Right lobe of liver (tissue), 6 donors: ENCODE data around the gene LCNL1. TPM values are rescaled to one million over a fixed set of nuclear protein-coding genes. Genes with fewer than 3 reads are reported as not detected.

Experiments
- ATAC-seq, 4 donors: fragments of 200-7000 bp; cut with Tn5 transposase; one replicate each; pipeline ENCODE4 v1.9.1; 2020; ENCODE audit warnings: mild to moderate bottlenecking in 4 of 4, moderate library complexity in 4 of 4
- DNase-seq, 3 donors: peaks; one replicate each; pipeline ENCODE4 v3.0.0-alpha.2; 2020
- H3K27ac ChIP-seq, 3 donors: fragments of 200-600 bp; one replicate each; pipeline ENCODE4 v1.8.0; 2022
- H3K27me3 ChIP-seq, 2 donors: fragments of 200-600 bp; one replicate each; pipeline ENCODE4 v1.8.0; 2022
- H3K36me3 ChIP-seq, 4 donors: fragments of 200-600 bp; sonication (generic) in 1 of 4; one replicate each; pipeline versions ENCODE4 v1.5.1 to v1.8.0; 2017 to 2022; ENCODE audit warnings: control low read depth in 1 of 4
- H3K4me1 ChIP-seq, 4 donors: fragments of 200-600 bp; sonication (generic) in 1 of 4; one replicate each; pipeline versions ENCODE4 v1.5.1 to v1.8.0; 2017 to 2022; ENCODE audit warnings: control low read depth in 1 of 4
- H3K4me3 ChIP-seq, 3 donors: fragments of 200-600 bp; one replicate each; pipeline ENCODE4 v1.8.0; 2022
- H3K9me3 ChIP-seq, 4 donors: fragments of 200-600 bp; sonication (generic) in 1 of 4; one replicate each; pipeline versions ENCODE4 v1.5.1 to v1.8.0; 2017 to 2022; ENCODE audit warnings: control low read depth in 1 of 4
- POLR2A ChIP-seq: fragments of 450-650 bp; IDR thresholded peaks from one replicate; pipeline ENCODE4 v1.6.1; 2017; ENCODE audit warnings: antibody characterized with exemption, mild to moderate bottlenecking
- WGBS: methylation state at CpG from one replicate; pipeline ENCODE4 v1.1.6; 2018; ENCODE audit warnings: low coverage, low lambda C conversion rate; ENCODE audit not compliant: insufficient coverage; ENCODE audit errors: missing lambda C conversion rate; 5-methylcytosine and 5-hydroxymethylcytosine counted together
- intact Hi-C, 2 donors: fragments of 100-400 bp; cut with DNase I; formaldehyde crosslinking; loops; one replicate each; pipeline versions ENCODE4 v1.11.2 to v1.14.1; 2022
- total RNA-seq, 6 experiments: library from RNA; depleted of rRNA in 2 of 6; stranded (reverse); fragments of >200 nt in 2 of 6; fragmentation: NEBNext Ultra II Directional in 3 of 6; extraction: Animal tissue kit (Norgen Biotek cat#: 25700) in 3 of 6; gene quantifications; one replicate each; pipeline versions ENCODE4 v1.1.0 to v1.2.4, GENCODE V29; 2016 to 2023
- TF ChIP-seq, protein P1 (sequence below), 4 donors: fragments of 200-600 bp in 3 of 4; fragments of 450-650 bp in 1 of 4; IDR thresholded peaks; one replicate each; pipeline versions ENCODE4 v1.5.1 to v1.8.0; 2016 to 2022; ENCODE audit warnings: antibody characterized with exemption in 4 of 4, mild to moderate bottlenecking in 2 of 4
- donor health status: DM: no; HTN: yes; CAD: no.
- donor health status: DM: no; HTN: no; CAD: no.
- donor health status: DM: no; HTN: no; CAD: no.
- donor health status: DM: no; HTN: yes; CAD: no.
- donor health status: DM: no; HTN: yes; CAD: no.

Gene LCNL1
- total RNA-seq, 6 experiments from 2014 or later = not detected

DNA sequence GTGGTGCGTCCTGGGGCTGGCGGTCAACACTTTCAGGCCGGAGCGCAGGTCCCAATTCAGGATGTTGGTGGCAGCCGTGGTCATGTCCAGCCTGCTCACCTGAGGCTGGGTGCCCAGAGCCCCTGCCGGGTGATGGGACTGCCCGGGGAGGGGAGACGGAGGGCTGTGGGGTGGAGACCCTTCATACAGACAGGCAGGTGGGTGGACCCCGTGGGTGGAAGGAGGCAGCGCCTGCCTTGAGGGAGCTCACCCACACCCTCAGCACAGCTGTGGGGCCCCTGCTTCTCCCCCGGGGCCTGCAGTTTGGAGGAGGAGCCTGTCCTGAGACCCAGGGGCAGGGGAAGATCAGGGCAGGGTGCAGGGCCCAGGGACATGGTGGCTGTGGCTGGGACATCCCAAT, 12.4 kb upstream of the LCNL1 start:
- H3K27me3 ChIP-seq = no peaks in the 10 kb centered on the region
- H3K36me3 ChIP-seq = no peaks in the 10 kb centered on the region
- H3K4me1 ChIP-seq = no peaks in the 10 kb centered on the region
- ATAC-seq = no peak
- no peak overlapping the region for H3K27ac ChIP-seq
- DNase-seq = no peak
- WGBS = no CpG with 5 or more reads among the region's 11 CpGs
- H3K4me3 ChIP-seq = no peak overlapping the region
- TF ChIP-seq, protein P1, sequence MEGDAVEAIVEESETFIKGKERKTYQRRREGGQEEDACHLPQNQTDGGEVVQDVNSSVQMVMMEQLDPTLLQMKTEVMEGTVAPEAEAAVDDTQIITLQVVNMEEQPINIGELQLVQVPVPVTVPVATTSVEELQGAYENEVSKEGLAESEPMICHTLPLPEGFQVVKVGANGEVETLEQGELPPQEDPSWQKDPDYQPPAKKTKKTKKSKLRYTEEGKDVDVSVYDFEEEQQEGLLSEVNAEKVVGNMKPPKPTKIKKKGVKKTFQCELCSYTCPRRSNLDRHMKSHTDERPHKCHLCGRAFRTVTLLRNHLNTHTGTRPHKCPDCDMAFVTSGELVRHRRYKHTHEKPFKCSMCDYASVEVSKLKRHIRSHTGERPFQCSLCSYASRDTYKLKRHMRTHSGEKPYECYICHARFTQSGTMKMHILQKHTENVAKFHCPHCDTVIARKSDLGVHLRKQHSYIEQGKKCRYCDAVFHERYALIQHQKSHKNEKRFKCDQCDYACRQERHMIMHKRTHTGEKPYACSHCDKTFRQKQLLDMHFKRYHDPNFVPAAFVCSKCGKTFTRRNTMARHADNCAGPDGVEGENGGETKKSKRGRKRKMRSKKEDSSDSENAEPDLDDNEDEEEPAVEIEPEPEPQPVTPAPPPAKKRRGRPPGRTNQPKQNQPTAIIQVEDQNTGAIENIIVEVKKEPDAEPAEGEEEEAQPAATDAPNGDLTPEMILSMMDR (IDR thresholded peaks at IDR 0.05) = no peak
- TF ChIP-seq POLR2A = no peak
- intact Hi-C loops = no loop called here
- H3K9me3 ChIP-seq = no peaks in the 10 kb centered on the region

DNA sequence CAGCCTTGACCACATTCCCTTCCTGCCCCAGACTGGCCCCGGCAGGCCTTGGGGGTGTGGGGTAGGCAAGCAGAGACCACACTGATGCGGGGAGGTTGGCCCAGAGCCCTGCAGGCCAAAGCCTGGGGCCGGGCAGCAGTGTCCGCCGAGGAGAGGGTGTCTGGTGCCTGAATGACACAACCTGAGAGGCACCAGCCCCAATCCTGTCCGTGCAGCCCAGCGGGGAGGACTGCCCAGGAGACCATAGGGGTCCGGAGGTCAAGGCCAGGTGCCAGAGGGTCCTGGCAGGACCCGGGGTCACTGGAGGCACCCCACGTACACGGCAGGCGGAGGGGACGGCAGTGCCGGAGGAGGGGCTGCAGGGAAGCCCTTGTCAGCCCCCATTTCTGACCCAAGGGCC, 11.0 kb upstream of the LCNL1 start:
- intact Hi-C loops = no loop called here
- no peak for ATAC-seq
- 69% methylated on average over 6 of the region's 14 CpGs for WGBS
- H3K36me3 ChIP-seq = no peaks in the 10 kb centered on the region
- H3K27ac ChIP-seq = no peak overlapping the region
- DNase-seq = no peak
- no peaks in the 10 kb centered on the region for H3K27me3 ChIP-seq
- no peaks in the 10 kb centered on the region for H3K9me3 ChIP-seq
- H3K4me3 ChIP-seq = no peak overlapping the region
- H3K4me1 ChIP-seq = no peaks in the 10 kb centered on the region
- TF ChIP-seq, protein P1 (IDR thresholded peaks at IDR 0.05) = no peak
- no peak for TF ChIP-seq POLR2A

DNA sequence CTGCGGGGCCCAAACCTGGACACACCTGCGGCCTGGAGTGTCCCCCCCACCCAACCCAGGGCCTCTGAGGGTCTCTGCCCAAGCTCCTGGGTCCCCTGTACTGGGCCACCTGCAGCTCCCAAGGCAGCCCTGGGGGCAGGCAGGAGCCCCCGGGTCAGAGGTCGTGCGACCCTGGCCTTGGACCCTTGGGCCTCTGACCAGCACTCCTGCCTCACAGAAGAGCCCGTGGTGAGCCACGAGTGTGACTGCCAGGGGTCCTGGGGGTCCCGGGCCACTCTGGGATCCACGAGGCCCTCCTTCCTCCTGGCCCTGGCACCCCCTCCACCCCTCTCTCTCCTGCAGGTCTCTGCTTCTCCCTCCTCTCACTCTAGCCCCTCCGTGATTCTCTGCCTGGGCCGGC, 10.5 kb upstream of the LCNL1 start:
- Histone ChIP-seq H3K4me1 (no peaks in the 10 kb centered on the region), H3K36me3 (no peaks in the 10 kb centered on the region), H3K9me3 (no peaks in the 10 kb centered on the region), H3K27me3 (no peaks in the 10 kb centered on the region), H3K4me3 (no peak overlapping the region), H3K27ac (no peak overlapping the region)
- no peak for ATAC-seq
- TF ChIP-seq, protein P1 (IDR thresholded peaks at IDR 0.05) = no peak
- TF ChIP-seq POLR2A = no peak
- WGBS = 100% methylated on average over 2 of the region's 11 CpGs
- no peak for DNase-seq
- intact Hi-C loops = no loop called here

DNA sequence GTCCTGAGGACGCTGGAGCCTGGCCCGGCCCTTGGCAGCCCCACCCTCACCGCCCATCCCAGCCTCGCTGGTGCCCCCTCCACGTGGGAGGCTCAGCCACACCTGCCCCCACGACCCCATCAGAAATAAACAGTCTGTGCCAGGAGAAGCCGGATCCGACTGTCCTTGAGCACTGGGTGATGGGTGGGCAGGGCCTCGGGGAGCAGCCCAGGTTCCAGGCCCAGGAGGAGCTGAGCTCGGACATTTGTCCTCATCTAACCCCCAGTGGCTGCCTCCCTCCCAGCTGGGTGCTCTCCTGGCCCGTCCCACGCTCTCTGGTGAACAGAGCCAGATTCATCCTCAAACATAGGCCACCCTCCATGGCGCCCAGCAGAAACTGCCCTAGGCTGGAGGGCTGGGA, 10.1 kb upstream of the LCNL1 start:
- intact Hi-C loops = no loop called here
- DNase-seq = no peak
- H3K9me3 ChIP-seq = no peaks in the 10 kb centered on the region
- TF ChIP-seq POLR2A = no peak
- TF ChIP-seq, protein P1 (IDR thresholded peaks at IDR 0.05) = no peak
- 51% methylated on average over 10 of the region's 13 CpGs for WGBS
- H3K4me3 ChIP-seq = no peak overlapping the region
- no peaks in the 10 kb centered on the region for H3K36me3 ChIP-seq
- no peak for ATAC-seq
- no peak overlapping the region for H3K27ac ChIP-seq
- no peaks in the 10 kb centered on the region for H3K4me1 ChIP-seq
- no peaks in the 10 kb centered on the region for H3K27me3 ChIP-seq
